HL-60 (cell line): ENCODE measurements around the gene SSNA1.

ENCODE experiments used
- CTCF ChIP-seq: IDR thresholded peaks from one replicate; pipeline ENCODE4 v1.5.1; 2011; ENCODE audit warnings: low read length, control low read depth, inconsistent platforms; ENCODE audit not compliant: insufficient read depth
- GABPA ChIP-seq: IDR thresholded peaks from 2 replicates; pipeline ENCODE4 v1.6.1; 2012; ENCODE audit warnings: low read depth
- POLR2AphosphoS5 ChIP-seq: IDR thresholded peaks from 2 replicates; pipeline ENCODE4 v1.6.1; 2012; ENCODE audit warnings: low read depth
- REST ChIP-seq: IDR thresholded peaks from 2 replicates; pipeline ENCODE4 v1.6.1; 2012; ENCODE audit warnings: low read depth; ENCODE audit not compliant: insufficient replicate concordance
- SPI1 ChIP-seq: IDR thresholded peaks from 2 replicates; pipeline ENCODE4 v1.6.1; 2012; ENCODE audit warnings: low read depth, mild to moderate bottlenecking, borderline replicate concordance

- TF ChIP-seq CTCF (no peak), REST (no peak), POLR2AphosphoS5 (no peak), SPI1 (no peak), GABPA (no peak)
These were observed 9.8 kb downstream of the SSNA1 start for GRCh38 chr9:137198051-137198901.
